ENCODE measurements around the gene BCL11B. TPM values are rescaled to one million over a fixed set of nuclear protein-coding genes. Genes with fewer than 3 reads are reported as not detected.

The BCL11B gene
- total and polyA plus RNA-seq, 2 donors (not counting 1 experiment from before 2014, with no cell fraction given) = under 0.01 TPM; not detected in 1

GRCh38 chr14:99253890-99254289 is 18.1 kb downstream of the BCL11B start:
- Histone ChIP-seq H3K4me2 (ENCODE audit: extremely low read depth, insufficient read depth, low read length) (no peak overlapping the region), H2AFZ (ENCODE audit: low read length) (no peak overlapping the region), H3K9me3 (ENCODE audit: control insufficient read depth, insufficient read depth, low read depth, low read length) (no peaks in the 10 kb centered on the region), H3K4me3 (replicated peaks in 1 of 4; ENCODE audit: control extremely low read depth in 1 of 4, insufficient read depth in 1 of 4, low read depth in 3 of 4, low read length in 4 of 4) (no peak overlapping the region), H3K36me3 (ENCODE audit: control insufficient read depth, insufficient read depth, low read length) (no peaks in the 10 kb centered on the region), H3K4me1 (ENCODE audit: control insufficient read depth, extremely low read depth, insufficient read depth, low read length) (no peaks in the 10 kb centered on the region), H3K27ac (ENCODE audit: insufficient read depth, low read length) (no peak overlapping the region), H3K9ac (ENCODE audit: insufficient read depth, low read length) (no peak overlapping the region), H4K20me1 (ENCODE audit: control insufficient read depth, extremely low read depth, insufficient read depth, low read length) (no peaks in the 10 kb centered on the region), H3K79me2 (ENCODE audit: control insufficient read depth, insufficient read depth, low read length) (no peaks in the 10 kb centered on the region), H3K27me3 (ENCODE audit: control insufficient read depth, insufficient read depth, low read length) (no peaks in the 10 kb centered on the region)
- no peak for TF ChIP-seq EZH2 (IDR thresholded peaks at IDR 0.05; ENCODE audit: low read length, missing control alignments)
- TF ChIP-seq, protein P1, sequence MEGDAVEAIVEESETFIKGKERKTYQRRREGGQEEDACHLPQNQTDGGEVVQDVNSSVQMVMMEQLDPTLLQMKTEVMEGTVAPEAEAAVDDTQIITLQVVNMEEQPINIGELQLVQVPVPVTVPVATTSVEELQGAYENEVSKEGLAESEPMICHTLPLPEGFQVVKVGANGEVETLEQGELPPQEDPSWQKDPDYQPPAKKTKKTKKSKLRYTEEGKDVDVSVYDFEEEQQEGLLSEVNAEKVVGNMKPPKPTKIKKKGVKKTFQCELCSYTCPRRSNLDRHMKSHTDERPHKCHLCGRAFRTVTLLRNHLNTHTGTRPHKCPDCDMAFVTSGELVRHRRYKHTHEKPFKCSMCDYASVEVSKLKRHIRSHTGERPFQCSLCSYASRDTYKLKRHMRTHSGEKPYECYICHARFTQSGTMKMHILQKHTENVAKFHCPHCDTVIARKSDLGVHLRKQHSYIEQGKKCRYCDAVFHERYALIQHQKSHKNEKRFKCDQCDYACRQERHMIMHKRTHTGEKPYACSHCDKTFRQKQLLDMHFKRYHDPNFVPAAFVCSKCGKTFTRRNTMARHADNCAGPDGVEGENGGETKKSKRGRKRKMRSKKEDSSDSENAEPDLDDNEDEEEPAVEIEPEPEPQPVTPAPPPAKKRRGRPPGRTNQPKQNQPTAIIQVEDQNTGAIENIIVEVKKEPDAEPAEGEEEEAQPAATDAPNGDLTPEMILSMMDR (conservative IDR thresholded peaks at IDR 0.05 in 1 of 2, IDR thresholded peaks at IDR 0.05 in 1 of 2; ENCODE audit: low read depth in 1 of 2, low read length in 2 of 2) = no peak
- DNase-seq (ENCODE audit: low read depth in 2 of 2) = no peak

GRCh38 chr14:99252940-99253868 is 18.8 kb downstream of the BCL11B start:
- Histone ChIP-seq H2AFZ (ENCODE audit: low read length) (no peak overlapping the region), H3K27ac (ENCODE audit: insufficient read depth, low read length) (no peak overlapping the region), H3K9me3 (ENCODE audit: control insufficient read depth, insufficient read depth, low read depth, low read length) (no peaks in the 10 kb centered on the region), H3K79me2 (ENCODE audit: control insufficient read depth, insufficient read depth, low read length) (no peaks in the 10 kb centered on the region), H4K20me1 (ENCODE audit: control insufficient read depth, extremely low read depth, insufficient read depth, low read length) (no peaks in the 10 kb centered on the region), H3K36me3 (ENCODE audit: control insufficient read depth, insufficient read depth, low read length) (no peaks in the 10 kb centered on the region), H3K4me2 (ENCODE audit: extremely low read depth, insufficient read depth, low read length) (no peak overlapping the region), H3K4me1 (ENCODE audit: control insufficient read depth, extremely low read depth, insufficient read depth, low read length) (no peaks in the 10 kb centered on the region), H3K4me3 (replicated peaks in 1 of 4; ENCODE audit: control extremely low read depth in 1 of 4, insufficient read depth in 1 of 4, low read depth in 3 of 4, low read length in 4 of 4) (no peak overlapping the region), H3K9ac (ENCODE audit: insufficient read depth, low read length) (no peak overlapping the region), H3K27me3 (ENCODE audit: control insufficient read depth, insufficient read depth, low read length) (no peaks in the 10 kb centered on the region)
- DNase-seq (ENCODE audit: low read depth in 2 of 2) = no peak
- TF ChIP-seq EZH2 (IDR thresholded peaks at IDR 0.05; ENCODE audit: low read length, missing control alignments) = no peak
- TF ChIP-seq, protein P1 (conservative IDR thresholded peaks at IDR 0.05 in 1 of 2, IDR thresholded peaks at IDR 0.05 in 1 of 2; ENCODE audit: low read depth in 1 of 2, low read length in 2 of 2) = no peak

DNA sequence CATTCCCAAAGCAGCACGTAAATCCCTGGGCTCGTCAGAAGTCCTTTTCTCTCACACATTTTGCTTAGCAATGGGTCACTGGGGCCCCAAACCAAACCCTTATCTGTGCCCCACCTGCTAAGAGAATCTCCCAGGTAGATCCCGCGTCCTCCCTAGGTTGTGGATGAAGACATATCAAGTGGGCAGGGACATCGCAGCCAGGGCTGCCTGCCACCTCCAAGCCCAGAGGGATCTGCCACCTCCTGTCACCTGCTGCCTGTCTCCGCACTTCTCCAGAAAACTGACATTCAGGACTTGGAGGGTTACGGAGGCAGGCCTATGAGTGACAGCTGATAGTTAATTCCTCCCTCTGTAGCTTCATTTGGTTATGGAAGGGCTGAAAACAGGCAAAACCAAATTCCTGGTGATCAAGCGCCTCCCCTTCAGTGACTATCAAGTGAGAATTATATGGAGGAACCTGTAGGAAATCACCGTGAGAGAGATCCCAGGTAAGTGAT is 19.5 kb downstream of the BCL11B start:
- Histone ChIP-seq H3K4me1 (ENCODE audit: control insufficient read depth, extremely low read depth, insufficient read depth, low read length) (no peaks in the 10 kb centered on the region), H2AFZ (ENCODE audit: low read length) (no peak overlapping the region), H3K4me2 (ENCODE audit: extremely low read depth, insufficient read depth, low read length) (no peak overlapping the region), H3K27ac (ENCODE audit: insufficient read depth, low read length) (no peak overlapping the region), H3K79me2 (ENCODE audit: control insufficient read depth, insufficient read depth, low read length) (no peaks in the 10 kb centered on the region), H3K9me3 (ENCODE audit: control insufficient read depth, insufficient read depth, low read depth, low read length) (no peaks in the 10 kb centered on the region), H3K4me3 (replicated peaks in 1 of 4; ENCODE audit: control extremely low read depth in 1 of 4, insufficient read depth in 1 of 4, low read depth in 3 of 4, low read length in 4 of 4) (no peak overlapping the region), H3K27me3 (ENCODE audit: control insufficient read depth, insufficient read depth, low read length) (peaks cover 3% of the 10 kb centered on the region), H3K9ac (ENCODE audit: insufficient read depth, low read length) (no peak overlapping the region), H3K36me3 (ENCODE audit: control insufficient read depth, insufficient read depth, low read length) (no peaks in the 10 kb centered on the region), H4K20me1 (ENCODE audit: control insufficient read depth, extremely low read depth, insufficient read depth, low read length) (no peaks in the 10 kb centered on the region)
- DNase-seq (ENCODE audit: low read depth in 2 of 2) = no peak
- no peak for TF ChIP-seq EZH2 (IDR thresholded peaks at IDR 0.05; ENCODE audit: low read length, missing control alignments)
- TF ChIP-seq, protein P1 (conservative IDR thresholded peaks at IDR 0.05 in 1 of 2, IDR thresholded peaks at IDR 0.05 in 1 of 2; ENCODE audit: low read depth in 1 of 2, low read length in 2 of 2) = no peak
